SK-N-SH treated with all-trans-retinoic acid at 6 μM for 48 hours (cell line): Measurements from ENCODE around the gene GEMIN7.

Source experiments
- ATAC-seq: fragments of 200-7000 bp; cut with Tn5 transposase; 3 replicates; pipeline ENCODE4 v1.9.1; 2020; ENCODE audit warnings: mild to moderate bottlenecking, moderate library complexity
- ARNTL ChIP-seq: fragments of 450-650 bp; formaldehyde crosslinking; IDR thresholded peaks from 2 replicates; pipeline ENCODE4 v1.5.0; 2020; ENCODE audit warnings: low read depth, mild to moderate bottlenecking, moderate library complexity, borderline replicate concordance
- CSDC2 ChIP-seq: fragments of 250-450 bp; sonication (Bioruptor Pico); IDR thresholded peaks from 2 replicates; pipeline ENCODE4 v1.5.0; 2020; ENCODE audit warnings: mild to moderate bottlenecking, moderate library complexity
- CSRNP3 ChIP-seq: fragments of 250-450 bp; sonication (Bioruptor Pico); IDR thresholded peaks from 2 replicates; pipeline ENCODE4 v1.5.1; 2021; ENCODE audit warnings: mild to moderate bottlenecking, moderate library complexity
- GLIS3 ChIP-seq: fragments of 250-450 bp; sonication (Bioruptor Pico); IDR thresholded peaks from 2 replicates; pipeline ENCODE4 v1.5.0; 2020; ENCODE audit warnings: mild to moderate bottlenecking, moderate library complexity
- ISL1 ChIP-seq: fragments of 250-450 bp; sonication (Bioruptor Pico); IDR thresholded peaks from 2 replicates; pipeline ENCODE4 v2.1.2; 2022; ENCODE audit warnings: mild to moderate bottlenecking, moderate library complexity
- POU6F1 ChIP-seq: fragments of 250-450 bp; sonication (Bioruptor Pico); IDR thresholded peaks from 2 replicates; pipeline ENCODE4 v1.8.0; 2021; ENCODE audit warnings: low read depth, mild to moderate bottlenecking, moderate library complexity, borderline replicate concordance
- PPARA ChIP-seq: fragments of 250-450 bp; sonication (Bioruptor Pico); IDR thresholded peaks from 2 replicates; pipeline ENCODE4 v1.5.0; 2020; ENCODE audit warnings: mild to moderate bottlenecking, borderline replicate concordance
- TCF4 ChIP-seq: fragments of 250-450 bp; sonication (Bioruptor Pico); IDR thresholded peaks from 2 replicates; pipeline ENCODE4 v1.8.0; 2021; ENCODE audit warnings: mild to moderate bottlenecking, moderate library complexity, borderline replicate concordance
- TOX ChIP-seq: fragments of 250-450 bp; sonication (Bioruptor Pico); IDR thresholded peaks from 2 replicates; pipeline ENCODE4 v1.8.0; 2021; ENCODE audit warnings: mild to moderate bottlenecking, moderate library complexity, borderline replicate concordance
- TSHZ2 ChIP-seq: fragments of 250-450 bp; sonication (Bioruptor Pico); IDR thresholded peaks from 2 replicates; pipeline ENCODE4 v1.5.0; 2020; ENCODE audit warnings: mild to moderate bottlenecking, moderate library complexity
- ZC3H10 ChIP-seq: fragments of 250-450 bp; sonication (Bioruptor Pico); IDR thresholded peaks from 2 replicates; pipeline ENCODE4 v1.5.1; 2021; ENCODE audit warnings: mild to moderate bottlenecking, moderate library complexity
- ZFP3 ChIP-seq: fragments of 250-450 bp; sonication (Bioruptor Pico); IDR thresholded peaks from 2 replicates; pipeline ENCODE4 v1.5.0; 2020; ENCODE audit warnings: mild to moderate bottlenecking, moderate library complexity
- ZFP30 ChIP-seq: fragments of 450-650 bp; formaldehyde crosslinking; IDR thresholded peaks from 2 replicates; pipeline ENCODE4 v1.5.0; 2022; ENCODE audit warnings: mild to moderate bottlenecking, moderate library complexity
- ZNF70 ChIP-seq: fragments of 450-650 bp; formaldehyde crosslinking; IDR thresholded peaks from 2 replicates; pipeline ENCODE4 v1.5.0; 2020; ENCODE audit warnings: mild to moderate bottlenecking, moderate library complexity
- ZNF8 ChIP-seq: fragments of 450-650 bp; formaldehyde crosslinking; IDR thresholded peaks from 2 replicates; pipeline ENCODE4 v1.5.0; 2020; ENCODE audit warnings: mild to moderate bottlenecking, moderate library complexity
- TF ChIP-seq, protein P1 (sequence below): fragments of 250-450 bp; sonication (Bioruptor Pico); IDR thresholded peaks from 2 replicates; pipeline ENCODE4 v1.5.1; 2020; ENCODE audit warnings: low read depth, mild to moderate bottlenecking, moderate library complexity
- TF ChIP-seq, protein P2 (sequence below): fragments of 250-450 bp; sonication (Bioruptor Pico); IDR thresholded peaks from 2 replicates; pipeline ENCODE4 v1.8.0; 2020; ENCODE audit warnings: mild to moderate bottlenecking, moderate library complexity, borderline replicate concordance

The GEMIN7 gene

DNA sequence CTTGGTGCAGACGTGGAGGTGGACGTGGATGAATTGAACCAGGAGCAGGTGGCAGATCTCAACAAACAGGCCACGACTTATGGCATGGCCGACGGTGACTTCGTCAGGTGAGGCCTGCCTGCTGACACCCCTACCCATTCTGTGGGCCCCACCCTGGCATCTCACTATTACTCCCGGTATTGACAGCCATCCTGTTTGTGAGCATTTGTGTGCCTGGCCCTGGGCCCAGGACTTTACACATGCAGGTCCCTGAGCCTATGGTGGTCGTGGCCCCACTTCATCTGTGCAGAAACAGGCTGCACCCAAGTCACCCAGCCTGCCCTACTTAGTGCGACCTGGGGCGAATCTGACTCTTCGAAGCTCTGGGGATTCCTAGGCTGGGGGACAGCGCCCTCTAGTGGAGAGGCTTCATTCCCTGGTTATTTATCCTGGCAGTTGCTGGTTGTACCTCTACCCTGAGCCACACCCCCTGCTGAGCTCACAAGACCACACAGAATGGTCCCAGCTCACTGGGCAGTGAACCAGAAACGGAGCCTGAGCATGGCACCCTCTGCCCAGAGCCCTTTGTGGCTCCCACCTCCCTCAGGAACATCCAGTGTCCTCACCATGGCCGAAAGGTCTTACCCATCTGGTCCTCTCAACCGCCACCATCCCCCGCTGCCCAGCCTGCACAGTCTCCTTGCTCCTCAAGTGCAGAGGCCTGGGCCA is 19.6 kb upstream of the GEMIN7 start:
- TF ChIP-seq ZNF8 (CRISPR knock-in tag) (no peak), ZFP30 (CRISPR knock-in tag) (no peak), ZNF70 (CRISPR knock-in tag) (no peak)
- TF ChIP-seq, protein P1, sequence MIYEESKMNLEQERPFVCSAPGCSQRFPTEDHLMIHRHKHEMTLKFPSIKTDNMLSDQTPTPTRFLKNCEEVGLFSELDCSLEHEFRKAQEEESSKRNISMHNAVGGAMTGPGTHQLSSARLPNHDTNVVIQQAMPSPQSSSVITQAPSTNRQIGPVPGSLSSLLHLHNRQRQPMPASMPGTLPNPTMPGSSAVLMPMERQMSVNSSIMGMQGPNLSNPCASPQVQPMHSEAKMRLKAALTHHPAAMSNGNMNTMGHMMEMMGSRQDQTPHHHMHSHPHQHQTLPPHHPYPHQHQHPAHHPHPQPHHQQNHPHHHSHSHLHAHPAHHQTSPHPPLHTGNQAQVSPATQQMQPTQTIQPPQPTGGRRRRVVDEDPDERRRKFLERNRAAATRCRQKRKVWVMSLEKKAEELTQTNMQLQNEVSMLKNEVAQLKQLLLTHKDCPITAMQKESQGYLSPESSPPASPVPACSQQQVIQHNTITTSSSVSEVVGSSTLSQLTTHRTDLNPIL (CRISPR knock-in tag): no peak
- TF ChIP-seq, all 23 proteins: peak for 0
- peak; percentile 86 for ATAC-seq

- TF ChIP-seq TOX (CRISPR knock-in tag): no peak
- no peak for TF ChIP-seq ZFP30 (CRISPR knock-in tag)
- no peak for ATAC-seq
These were observed 17.1 kb upstream of the GEMIN7 start for GRCh38 chr19:45061965-45062364.

DNA sequence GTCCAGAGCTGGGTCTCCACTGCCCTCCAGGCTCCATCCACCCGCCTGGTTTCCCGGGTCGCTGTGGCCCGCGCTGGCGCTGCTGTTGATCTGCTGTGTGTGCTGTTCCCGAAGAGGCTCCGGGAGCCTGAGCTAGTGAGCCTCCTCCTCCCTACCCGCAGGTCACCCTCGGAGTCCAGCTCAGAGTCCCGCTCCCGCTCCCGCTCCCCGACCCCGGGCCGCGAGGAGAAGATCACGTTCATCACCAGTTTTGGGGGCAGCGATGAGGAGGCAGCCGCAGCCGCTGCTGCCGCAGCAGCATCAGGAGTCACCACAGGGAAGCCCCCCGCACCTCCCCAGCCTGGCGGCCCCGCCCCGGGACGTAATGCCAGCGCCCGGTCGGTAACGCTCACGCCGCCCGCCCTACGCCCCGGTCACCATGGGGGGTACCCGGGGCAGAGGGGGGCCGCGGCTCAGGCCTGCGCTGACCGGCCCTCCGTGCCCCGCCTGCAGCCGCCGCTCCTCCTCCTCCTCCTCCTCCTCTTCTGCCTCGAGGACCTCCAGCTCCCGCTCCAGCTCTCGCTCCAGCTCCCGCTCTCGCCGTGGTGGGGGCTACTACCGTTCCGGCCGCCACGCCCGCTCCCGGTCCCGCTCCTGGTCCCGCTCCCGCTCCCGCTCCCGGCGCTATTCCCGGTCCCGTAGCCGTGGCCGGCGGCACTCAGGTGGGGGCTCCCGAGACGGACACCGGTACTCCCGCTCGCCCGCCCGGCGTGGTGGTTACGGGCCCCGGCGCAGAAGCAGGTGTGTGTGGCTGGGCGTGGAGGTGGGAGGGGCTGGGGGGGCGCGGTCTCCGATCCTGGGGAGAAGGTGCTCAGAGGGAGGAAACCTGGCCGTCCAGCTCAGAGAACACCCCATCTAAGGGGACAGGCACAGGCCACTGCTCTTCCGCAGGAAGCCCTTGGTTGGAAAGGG is 14.9 kb upstream of the GEMIN7 start:
- no peak for ATAC-seq
- TF ChIP-seq GLIS3 (CRISPR knock-in tag) (no peak), TSHZ2 (CRISPR knock-in tag) (no peak), CSRNP3 (CRISPR knock-in tag) (no peak), POU6F1 (CRISPR knock-in tag) (no peak), TCF4 (CRISPR knock-in tag) (no peak)
- TF ChIP-seq, protein P2, sequence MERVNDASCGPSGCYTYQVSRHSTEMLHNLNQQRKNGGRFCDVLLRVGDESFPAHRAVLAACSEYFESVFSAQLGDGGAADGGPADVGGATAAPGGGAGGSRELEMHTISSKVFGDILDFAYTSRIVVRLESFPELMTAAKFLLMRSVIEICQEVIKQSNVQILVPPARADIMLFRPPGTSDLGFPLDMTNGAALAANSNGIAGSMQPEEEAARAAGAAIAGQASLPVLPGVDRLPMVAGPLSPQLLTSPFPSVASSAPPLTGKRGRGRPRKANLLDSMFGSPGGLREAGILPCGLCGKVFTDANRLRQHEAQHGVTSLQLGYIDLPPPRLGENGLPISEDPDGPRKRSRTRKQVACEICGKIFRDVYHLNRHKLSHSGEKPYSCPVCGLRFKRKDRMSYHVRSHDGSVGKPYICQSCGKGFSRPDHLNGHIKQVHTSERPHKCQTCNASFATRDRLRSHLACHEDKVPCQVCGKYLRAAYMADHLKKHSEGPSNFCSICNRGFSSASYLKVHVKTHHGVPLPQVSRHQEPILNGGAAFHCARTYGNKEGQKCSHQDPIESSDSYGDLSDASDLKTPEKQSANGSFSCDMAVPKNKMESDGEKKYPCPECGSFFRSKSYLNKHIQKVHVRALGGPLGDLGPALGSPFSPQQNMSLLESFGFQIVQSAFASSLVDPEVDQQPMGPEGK: no peak
- TF ChIP-seq, all 23 proteins: peak for 0

- TF ChIP-seq PPARA (CRISPR knock-in tag): no peak
- no peak for ATAC-seq
These were observed 12.0 kb upstream of the GEMIN7 start for GRCh38 chr19:45066921-45067661.

DNA sequence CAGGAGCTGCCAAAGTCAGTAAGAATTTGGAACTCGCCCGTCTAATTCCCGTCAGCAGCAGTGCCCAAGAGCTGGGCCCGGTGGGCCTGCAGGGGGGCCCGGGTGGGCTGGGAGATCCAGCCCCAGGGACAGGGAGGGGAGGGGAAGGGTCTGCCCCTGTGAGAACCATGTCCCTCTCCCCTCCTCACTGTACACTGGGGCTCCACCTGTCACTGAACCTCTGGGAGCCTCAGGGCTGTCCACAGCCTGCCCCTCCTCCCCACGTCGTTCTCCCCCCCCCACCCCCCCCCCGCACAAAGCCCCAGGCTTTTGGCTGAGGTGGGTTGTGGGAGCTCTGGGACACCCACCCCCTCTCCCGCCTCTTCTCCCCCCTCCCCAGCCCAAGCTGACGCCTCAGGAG is 11.0 kb upstream of the GEMIN7 start:
- ATAC-seq: no peak
- TF ChIP-seq ZNF8 (CRISPR knock-in tag) (no peak), ARNTL (no peak), ZFP3 (CRISPR knock-in tag) (no peak), TOX (CRISPR knock-in tag) (no peak), CSDC2 (CRISPR knock-in tag) (no peak), TSHZ2 (CRISPR knock-in tag) (no peak), ISL1 (no peak), ZFP30 (CRISPR knock-in tag) (no peak), ZC3H10 (no peak)
- TF ChIP-seq, protein P1 (CRISPR knock-in tag): no peak
